Karpas-422 (cell line): ENCODE results near the gene AGA. TPM values are rescaled to one million over a fixed set of nuclear protein-coding genes. Genes with fewer than 3 reads are reported as not detected.

ENCODE experiments used
- DNase-seq: peaks from one replicate; pipeline ENCODE4 v3.0.0-alpha.2; 2015
- H2AFZ ChIP-seq: fragments of 200-600 bp; sonication (generic); 2 replicates; pipeline ENCODE4 v1.6.1; 2014; ENCODE audit warnings: antibody characterized with exemption, low read length, mixed read lengths
- H3K27ac ChIP-seq: fragments of 200-600 bp; sonication (generic); 2 replicates; pipeline ENCODE4 v1.5.1; 2014; ENCODE audit warnings: mild to moderate bottlenecking, low read length, moderate library complexity
- H3K27me3 ChIP-seq: fragments of 200-600 bp; sonication (generic); 2 replicates; pipeline ENCODE4 v1.6.1; 2014; ENCODE audit warnings: low read length, mixed read lengths
- H3K36me3 ChIP-seq: fragments of 200-600 bp; sonication (generic); 2 replicates; pipeline ENCODE4 v1.6.1; 2014; ENCODE audit warnings: low read length, mixed read lengths; ENCODE audit not compliant: insufficient read depth
- H3K4me1 ChIP-seq: fragments of 200-600 bp; sonication (generic); 2 replicates; pipeline ENCODE4 v1.6.1; 2014; ENCODE audit warnings: mild to moderate bottlenecking, low read length, mixed read lengths
- H3K4me2 ChIP-seq: fragments of 200-600 bp; sonication (generic); 2 replicates; pipeline ENCODE4 v1.6.1; 2014; ENCODE audit warnings: low read length, low read depth, mild to moderate bottlenecking; ENCODE audit not compliant: poor library complexity, severe bottlenecking
- H3K4me3 ChIP-seq: fragments of 200-600 bp; sonication (generic); 2 replicates; pipeline ENCODE4 v1.5.1; 2014; ENCODE audit warnings: mild to moderate bottlenecking, antibody characterized with exemption, low read length, mixed read lengths
- H3K79me2 ChIP-seq: fragments of 200-600 bp; sonication (generic); 2 replicates; pipeline ENCODE4 v1.6.1; 2014; ENCODE audit warnings: mild to moderate bottlenecking, low read length, mixed read lengths
- H3K9ac ChIP-seq: fragments of 200-600 bp; sonication (generic); 2 replicates; pipeline ENCODE4 v1.6.0; 2014; ENCODE audit warnings: low read length
- H3K9me2 ChIP-seq: fragments of 200-600 bp; sonication (generic), shearing (Covaris generic); replicated peaks from 2 replicates; pipeline ENCODE4 v1.6.0; 2014; ENCODE audit warnings: mild to moderate bottlenecking, low read length, moderate library complexity; ENCODE audit not compliant: insufficient read depth
- H3K9me3 ChIP-seq: fragments of 300-700, 200-600 bp; sonication (generic); 2 replicates; pipeline ENCODE4 v1.6.1; 2014; ENCODE audit warnings: low read length, mixed read lengths
- H4K20me1 ChIP-seq: fragments of 200-600 bp; sonication (generic); 2 replicates; pipeline ENCODE4 v1.6.1; 2014; ENCODE audit warnings: mild to moderate bottlenecking, antibody characterized with exemption, low read length, low read depth; ENCODE audit not compliant: insufficient read depth
- total RNA-seq: library from RNA; depleted of rRNA; stranded (reverse); fragments of >200 nt; shearing (Covaris generic); gene quantifications from 2 replicates; pipeline ENCODE4 v1.2.3, GENCODE V29; 2014; ENCODE audit warnings: low replicate concordance

AGA gene
- total RNA-seq, 1 experiment from 2014 or later: 13.3 TPM

DNA sequence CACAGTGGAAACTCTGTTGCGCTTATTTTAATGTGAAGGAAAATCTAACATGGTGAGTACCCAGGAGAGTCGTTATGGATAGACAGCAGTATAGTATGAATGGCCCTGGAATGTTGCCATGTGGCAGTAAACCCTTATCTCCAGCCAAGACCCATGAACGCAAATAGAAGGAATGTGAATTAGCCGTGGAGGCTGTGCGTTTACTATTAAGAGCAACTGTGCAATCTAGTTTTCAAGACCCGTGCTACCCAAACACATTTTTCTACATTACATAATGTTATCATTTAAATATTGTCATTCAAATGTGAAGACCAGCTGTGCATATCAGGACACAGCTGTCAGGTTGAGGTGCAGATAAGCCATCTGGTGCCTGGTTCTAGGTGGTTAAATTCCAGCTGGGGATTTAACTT, 13.3 kb upstream of the AGA start:
- H3K4me2 ChIP-seq: no peak overlapping the region
- no peaks in the 10 kb centered on the region for H3K9me3 ChIP-seq
- H3K9ac ChIP-seq: no peak overlapping the region
- no peak overlapping the region for H3K27ac ChIP-seq
- H3K4me3 ChIP-seq: no peak overlapping the region
- DNase-seq: no peak
- no peaks in the 10 kb centered on the region for H4K20me1 ChIP-seq
- no peaks in the 10 kb centered on the region for H3K27me3 ChIP-seq
- no peaks in the 10 kb centered on the region for H3K79me2 ChIP-seq
- H3K9me2 ChIP-seq: no peaks in the 10 kb centered on the region
- no peaks in the 10 kb centered on the region for H3K36me3 ChIP-seq
- H3K4me1 ChIP-seq: no peaks in the 10 kb centered on the region
- no peak overlapping the region for H2AFZ ChIP-seq

DNA sequence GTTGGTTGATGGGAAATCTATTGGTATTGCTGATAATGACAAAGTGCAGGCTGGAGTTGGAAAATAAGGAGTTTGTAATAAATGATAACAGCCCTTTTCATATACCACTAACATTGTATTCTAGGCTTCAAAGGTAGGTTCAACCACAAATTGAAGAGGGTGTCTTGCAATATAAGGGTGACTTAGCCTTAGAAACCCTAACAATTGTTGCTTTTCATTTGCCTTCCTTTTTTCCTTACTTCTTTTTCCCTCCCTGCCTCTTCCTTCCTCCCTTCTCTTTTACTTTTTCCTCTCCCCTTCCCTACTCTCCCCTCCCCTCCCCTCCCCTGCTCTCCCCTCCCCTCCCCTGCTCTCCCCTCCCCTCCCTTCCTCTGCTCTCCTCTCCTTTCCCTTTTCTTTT, 10.9 kb upstream of the AGA start:
- H3K79me2 ChIP-seq: no peaks in the 10 kb centered on the region
- no peaks in the 10 kb centered on the region for H3K27me3 ChIP-seq
- H3K9me2 ChIP-seq: no peaks in the 10 kb centered on the region
- H3K9ac ChIP-seq: no peak overlapping the region
- H3K27ac ChIP-seq: no peak overlapping the region
- H3K4me2 ChIP-seq: no peak overlapping the region
- H3K4me1 ChIP-seq: no peaks in the 10 kb centered on the region
- no peaks in the 10 kb centered on the region for H4K20me1 ChIP-seq
- no peak for DNase-seq
- no peaks in the 10 kb centered on the region for H3K9me3 ChIP-seq
- H2AFZ ChIP-seq: no peak overlapping the region
- H3K36me3 ChIP-seq: no peaks in the 10 kb centered on the region
- no peak overlapping the region for H3K4me3 ChIP-seq

DNA sequence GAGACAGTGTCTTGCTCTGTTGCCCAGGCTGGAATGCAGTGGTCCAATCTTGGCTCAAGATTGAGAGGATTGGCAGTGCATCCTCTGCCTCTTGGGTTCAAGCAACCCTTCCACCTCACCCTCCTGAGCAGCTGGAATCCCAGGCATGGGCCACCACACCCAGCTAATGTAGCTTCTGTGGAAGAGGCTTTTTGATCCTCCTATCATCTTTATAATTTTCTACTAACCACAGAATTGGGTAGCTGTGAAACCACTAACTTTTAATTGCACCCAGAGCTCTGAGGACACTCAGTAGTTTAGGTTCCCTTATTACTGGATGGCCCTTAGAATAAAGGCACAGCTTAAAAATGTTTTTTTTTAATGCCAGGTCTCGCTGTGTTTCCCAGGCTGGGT, 8.9 kb upstream of the AGA start:
- H3K27me3 ChIP-seq: no peaks in the 10 kb centered on the region
- H3K9ac ChIP-seq: no peak overlapping the region
- no peak for DNase-seq

GRCh38 chr4:177450426-177451107, 8.3 kb upstream of the AGA start:
- no peaks in the 10 kb centered on the region for H3K9me2 ChIP-seq
- H3K4me1 ChIP-seq: no peaks in the 10 kb centered on the region
- H3K4me2 ChIP-seq: no peak overlapping the region
- H3K9me3 ChIP-seq: no peaks in the 10 kb centered on the region
- no peak overlapping the region for H3K9ac ChIP-seq
- no peaks in the 10 kb centered on the region for H3K36me3 ChIP-seq
- no peak overlapping the region for H2AFZ ChIP-seq
- H3K79me2 ChIP-seq: no peaks in the 10 kb centered on the region
- no peak overlapping the region for H3K4me3 ChIP-seq
- H3K27ac ChIP-seq: no peak overlapping the region
- H3K27me3 ChIP-seq: no peaks in the 10 kb centered on the region
- no peak for DNase-seq
- no peaks in the 10 kb centered on the region for H4K20me1 ChIP-seq

More for the DNA sequence above, 8.9 kb upstream of the AGA start:
- Histone ChIP-seq H3K9me2 (no peaks in the 10 kb centered on the region), H3K9me3 (no peaks in the 10 kb centered on the region), H3K79me2 (no peaks in the 10 kb centered on the region), H4K20me1 (no peaks in the 10 kb centered on the region), H3K4me3 (no peak overlapping the region), H2AFZ (no peak overlapping the region), H3K36me3 (no peaks in the 10 kb centered on the region), H3K4me1 (no peaks in the 10 kb centered on the region), H3K27ac (no peak overlapping the region), H3K4me2 (no peak overlapping the region)

GRCh38 chr4:177448850-177449249, 6.6 kb upstream of the AGA start:
- no peak overlapping the region for H3K4me3 ChIP-seq
- H2AFZ ChIP-seq: no peak overlapping the region
- no peaks in the 10 kb centered on the region for H3K27me3 ChIP-seq
- H3K79me2 ChIP-seq: no peaks in the 10 kb centered on the region
- H3K9ac ChIP-seq: no peak overlapping the region
- no peaks in the 10 kb centered on the region for H3K36me3 ChIP-seq
- H3K4me2 ChIP-seq: no peak overlapping the region
- H3K9me2 ChIP-seq: no peaks in the 10 kb centered on the region
- H3K9me3 ChIP-seq: no peaks in the 10 kb centered on the region
- DNase-seq: no peak
- H3K27ac ChIP-seq: no peak overlapping the region
- H4K20me1 ChIP-seq: no peaks in the 10 kb centered on the region
- H3K4me1 ChIP-seq: no peaks in the 10 kb centered on the region

DNA sequence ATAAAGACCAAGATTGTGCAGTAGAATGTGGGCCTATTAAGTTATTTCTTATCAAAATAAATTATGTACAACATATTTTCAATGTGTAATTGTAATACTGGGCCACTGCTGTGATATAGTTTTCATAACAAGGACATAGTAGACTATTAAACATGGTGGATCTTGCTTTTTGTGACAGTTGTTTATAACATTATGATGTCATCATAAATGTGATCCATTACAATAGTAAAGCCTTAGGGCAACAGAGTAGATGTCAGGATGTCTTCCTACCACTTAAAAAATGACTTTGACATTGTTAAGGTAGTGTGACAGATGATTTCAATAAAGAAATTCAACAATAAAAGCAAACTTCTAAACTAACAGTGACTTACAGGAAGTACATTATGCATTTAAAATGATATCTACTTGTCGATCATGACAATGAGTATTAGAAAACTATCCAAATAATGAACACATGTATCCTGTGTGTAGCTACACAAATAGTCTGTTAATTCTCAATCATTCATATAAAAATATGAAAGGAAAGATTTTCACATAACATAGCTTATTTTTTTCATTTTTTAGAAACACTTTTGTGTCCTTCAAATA, 5.3 kb upstream of the AGA start:
- Histone ChIP-seq H2AFZ (no peak overlapping the region), H4K20me1 (no peaks in the 10 kb centered on the region), H3K9me2 (no peaks in the 10 kb centered on the region), H3K27me3 (no peaks in the 10 kb centered on the region), H3K27ac (no peak overlapping the region), H3K9ac (no peak overlapping the region), H3K4me1 (peaks cover 6% of the 10 kb centered on the region), H3K36me3 (no peaks in the 10 kb centered on the region), H3K4me2 (no peak overlapping the region), H3K9me3 (no peaks in the 10 kb centered on the region), H3K79me2 (no peaks in the 10 kb centered on the region), H3K4me3 (no peak overlapping the region)
- no peak for DNase-seq

- no peak overlapping the region for H3K27ac ChIP-seq
- H3K4me1 ChIP-seq: peaks cover 7% of the 10 kb centered on the region
These were observed 4.3 kb upstream of the AGA start for GRCh38 chr4:177446586-177446985.

GRCh38 chr4:177444911-177445736, 2.9 kb upstream of the AGA start:
- Histone ChIP-seq H3K9ac (no peak overlapping the region), H3K4me2 (no peak overlapping the region), H3K4me3 (no peak overlapping the region), H3K4me1 (peaks cover 17% of the 10 kb centered on the region), H3K79me2 (no peaks in the 10 kb centered on the region), H3K27me3 (no peaks in the 10 kb centered on the region), H4K20me1 (no peaks in the 10 kb centered on the region), H2AFZ (no peak overlapping the region), H3K9me2 (no peaks in the 10 kb centered on the region), H3K27ac (no peak overlapping the region), H3K36me3 (no peaks in the 10 kb centered on the region), H3K9me3 (no peaks in the 10 kb centered on the region)
- DNase-seq: no peak

More at GRCh38 chr4:177446586-177446985, 4.3 kb upstream of the AGA start:
- Histone ChIP-seq H3K4me3 (no peak overlapping the region), H2AFZ (no peak overlapping the region), H3K9ac (no peak overlapping the region), H3K27me3 (no peaks in the 10 kb centered on the region), H4K20me1 (no peaks in the 10 kb centered on the region), H3K9me2 (no peaks in the 10 kb centered on the region), H3K36me3 (no peaks in the 10 kb centered on the region), H3K79me2 (no peaks in the 10 kb centered on the region), H3K9me3 (no peaks in the 10 kb centered on the region), H3K4me2 (no peak overlapping the region)
- no peak for DNase-seq
